IMR-90 (cell line): ENCODE results near the gene PIWIL4. TPM values are rescaled to one million over a fixed set of nuclear protein-coding genes. Genes with fewer than 3 reads are reported as not detected.

Source experiments
- ATAC-seq: fragments of 200-7000 bp; cut with Tn5 transposase; 2 replicates; pipeline ENCODE4 v1.9.1; 2020; ENCODE audit warnings: low read depth, mild to moderate bottlenecking, moderate library complexity
- BruUV-seq: library from RNA; stranded (reverse); fragments of 400-500 nt; replicated peaks from 2 replicates; lab custom pipeline; 2021; lab: Mats Ljungman, UMichigan
- CTCF ChIA-PET: fragments of 300-600 bp; formaldehyde crosslinking; extraction: SDS; loops from one replicate; lab custom pipeline; 2021; ENCODE audit warnings: antibody characterized with exemption; lab: Yijun Ruan, JAX
- POLR2A ChIA-PET: fragments of 300-600 bp; sonication (Branson Sonifier 250); formaldehyde crosslinking; loops from one replicate; lab custom pipeline; 2022; ENCODE audit warnings: antibody characterized with exemption; ENCODE audit not compliant: unreplicated experiment; lab: Charles Lee
- DNase-seq: peaks from one replicate; pipeline ENCODE4 v3.0.0; 2013
- H2AFZ ChIP-seq: replicated peaks from 2 replicates; pipeline ENCODE3; 2013; ENCODE audit warnings: low read length, mild to moderate bottlenecking; ENCODE audit not compliant: poor library complexity
- H2AK5ac ChIP-seq: 2 replicates; pipeline ENCODE4 v1.6.1; 2013; ENCODE audit warnings: low read depth, low read length, inconsistent platforms
- H2AK9ac ChIP-seq: replicated peaks from 2 replicates; pipeline ENCODE3; 2013; ENCODE audit warnings: mild to moderate bottlenecking, low read depth, low read length, moderate library complexity; ENCODE audit not compliant: poor library complexity
- H2BK120ac ChIP-seq: 2 replicates; pipeline ENCODE4 v1.6.1; 2013; ENCODE audit warnings: low read depth, low read length, inconsistent platforms
- H2BK15ac ChIP-seq: 3 replicates; pipeline ENCODE4 v1.6.1; 2013; ENCODE audit warnings: low read depth, low read length, inconsistent platforms
- H2BK20ac ChIP-seq: 2 replicates; pipeline ENCODE4 v1.6.1; 2013; ENCODE audit warnings: low read depth, mild to moderate bottlenecking, inconsistent platforms, low read length, moderate library complexity
- H2BK5ac ChIP-seq: 2 replicates; pipeline ENCODE4 v1.6.1; 2013; ENCODE audit warnings: mild to moderate bottlenecking, low read depth, low read length, inconsistent platforms; ENCODE audit not compliant: poor library complexity, severe bottlenecking
- H3K14ac ChIP-seq: replicated peaks from 2 replicates; pipeline ENCODE4 v1.6.1; 2013; ENCODE audit warnings: low read depth, low read length, inconsistent platforms
- H3K18ac ChIP-seq: 2 replicates; pipeline ENCODE4 v1.6.1; 2013; ENCODE audit warnings: low read depth, low read length, control low read depth
- H3K23ac ChIP-seq: 2 replicates; pipeline ENCODE4 v1.6.1; 2013; ENCODE audit warnings: low read depth, low read length, inconsistent platforms
- H3K27ac ChIP-seq: 2 replicates; pipeline ENCODE4 v1.5.1; 2013; ENCODE audit warnings: mild to moderate bottlenecking, control low read depth, low read length; ENCODE audit not compliant: insufficient read depth
- H3K27me3 ChIP-seq: 2 replicates; pipeline ENCODE4 v1.6.1; 2013; ENCODE audit warnings: low read length; ENCODE audit not compliant: control insufficient read depth, insufficient read depth
- H3K36me3 ChIP-seq: 2 replicates; pipeline ENCODE4 v1.6.1; 2013; ENCODE audit warnings: low read length, mixed read lengths; ENCODE audit not compliant: control insufficient read depth, insufficient read depth
- H3K4ac ChIP-seq: 2 replicates; pipeline ENCODE4 v1.6.1; 2013; ENCODE audit warnings: low read depth, low read length, inconsistent platforms
- H3K4me1 ChIP-seq: 2 replicates; pipeline ENCODE4 v1.6.1; 2013; ENCODE audit warnings: low read length, mixed read lengths; ENCODE audit not compliant: control insufficient read depth, insufficient read depth
- H3K4me2 ChIP-seq: 2 replicates; pipeline ENCODE4 v1.6.1; 2013; ENCODE audit warnings: low read depth, mild to moderate bottlenecking, control low read depth, low read length, moderate library complexity
- H3K4me3 ChIP-seq: 2 replicates; pipeline ENCODE4 v1.5.1; 2013; ENCODE audit warnings: low read depth, mild to moderate bottlenecking, control low read depth, low read length, moderate library complexity; ENCODE audit not compliant: insufficient read depth
- H3K56ac ChIP-seq: 2 replicates; pipeline ENCODE4 v1.6.1; 2013; ENCODE audit warnings: low read length, inconsistent platforms; ENCODE audit not compliant: insufficient read depth; ENCODE audit errors: extremely low read depth
- H3K79me1 ChIP-seq, 2 experiments: 2 replicates each; pipeline ENCODE4 v1.6.1; 2013; ENCODE audit warnings: low read length in 2 of 2, inconsistent platforms in 1 of 2, low read depth in 1 of 2
- H3K9ac ChIP-seq: 2 replicates; pipeline ENCODE4 v1.6.1; 2013; ENCODE audit warnings: low read depth, low read length, control low read depth
- H3K9me1 ChIP-seq: 2 replicates; pipeline ENCODE4 v1.6.1; 2013; ENCODE audit warnings: low read length, inconsistent platforms; ENCODE audit not compliant: insufficient read depth
- H3K9me3 ChIP-seq: 2 replicates; pipeline ENCODE4 v1.6.1; 2013; ENCODE audit warnings: low read length; ENCODE audit not compliant: control insufficient read depth, insufficient read depth
- H4K20me1 ChIP-seq: 2 replicates; pipeline ENCODE4 v1.6.1; 2013; ENCODE audit warnings: low read length, inconsistent platforms; ENCODE audit not compliant: insufficient read depth
- H4K5ac ChIP-seq: 2 replicates; pipeline ENCODE4 v1.6.1; 2013; ENCODE audit warnings: mild to moderate bottlenecking, low read depth, low read length, control low read depth
- H4K8ac ChIP-seq, 2 experiments: 2 replicates each; pipeline ENCODE4 v1.6.1; 2013; ENCODE audit warnings: low read depth in 2 of 2, low read length in 2 of 2, control low read depth in 1 of 2, inconsistent platforms in 1 of 2
- H4K91ac ChIP-seq: 2 replicates; pipeline ENCODE4 v1.6.1; 2013; ENCODE audit warnings: low read depth, low read length, inconsistent platforms; ENCODE audit not compliant: insufficient read depth
- FOS ChIP-seq: fragments of 150-350 bp; IDR thresholded peaks from 2 replicates; pipeline ENCODE4 v1.6.1; 2016; ENCODE audit warnings: low read depth, low read length
- MAZ ChIP-seq: IDR thresholded peaks from 2 replicates; pipeline ENCODE4 v1.6.1; 2012; ENCODE audit warnings: low read depth, mild to moderate bottlenecking, low read length, improper control_type of control experiment, moderate library complexity, borderline replicate concordance
- MXI1 ChIP-seq: IDR thresholded peaks from 2 replicates; pipeline ENCODE4 v1.6.1; 2012; ENCODE audit warnings: low read depth, mild to moderate bottlenecking, low read length, moderate library complexity, borderline replicate concordance
- RAD21 ChIP-seq: IDR thresholded peaks from 2 replicates; pipeline ENCODE4 v1.6.1; 2012; ENCODE audit warnings: low read length, improper control_type of control experiment
- WGBS, 2 experiments: methylation state at CpG; one replicate each; pipeline versions ENCODE4 v1.1.5 to v1.1.7; 2013; ENCODE audit warnings: missing lambda C conversion rate in 2 of 2; ENCODE audit not compliant: insufficient read length in 1 of 2; ENCODE audit errors: extremely low coverage in 2 of 2; 5-methylcytosine and 5-hydroxymethylcytosine counted together
- dilution Hi-C: fragments of 300-500 bp; cut with HindIII; formaldehyde crosslinking; loops from one replicate; pipeline ENCODE4 v1.14.3; 2018; ENCODE audit warnings: low sequenced_read_pairs; ENCODE audit not compliant: unreplicated experiment
- in situ Hi-C: fragments of 300-500 bp; cut with MboI; formaldehyde crosslinking; loops from 3 replicates; pipeline ENCODE4 v1.14.3; 2019; ENCODE audit warnings: low sequenced_read_pairs, inconsistent platforms, mixed read lengths
- intact Hi-C: fragments of 100-400 bp; cut with micrococcal nuclease; formaldehyde crosslinking; loops from 2 replicates; pipeline ENCODE4 v1.10.0; 2022
- polyA plus RNA-seq, 3 experiments: library from polyadenylated mRNA; depleted of rRNA; stranded (reverse); fragments of >200 nt; gene quantifications; 2 replicates each; pipeline ENCODE4 v1.2.3, GENCODE V29; 2012; ENCODE audit warnings: low replicate concordance in 1 of 3
- total RNA-seq: library from RNA; depleted of rRNA; stranded (reverse); fragments of >200 nt; gene quantifications from 2 replicates; pipeline ENCODE4 v1.2.3, GENCODE V29; 2012

PIWIL4 gene
- total and polyA plus RNA-seq, 2 of the 4 experiments (the other 2 are of a cell fraction), result 0.72 to 1.3 TPM

DNA sequence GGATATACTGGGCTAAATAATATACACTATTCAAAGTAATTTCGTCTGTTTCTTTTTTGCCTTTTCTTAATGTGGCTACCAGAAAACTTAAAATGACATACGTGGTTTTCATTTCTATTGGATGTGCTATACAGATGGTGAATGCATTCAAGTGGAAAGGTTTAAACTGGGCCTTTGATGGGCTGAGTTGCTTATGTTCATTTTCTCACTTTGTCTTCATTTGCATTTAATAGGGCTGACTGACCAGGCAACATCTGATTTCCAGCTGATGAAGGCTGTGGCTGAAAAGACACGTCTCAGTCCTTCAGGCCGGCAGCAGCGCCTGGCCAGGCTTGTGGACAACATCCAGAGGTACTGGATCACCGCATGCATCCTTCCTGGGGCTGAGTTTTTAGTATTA is 27.9 kb downstream of the PIWIL4 start:
- H2AFZ ChIP-seq, result no peak overlapping the region
- ATAC-seq, result no peak
- CTCF ChIA-PET, result no interaction called here
- no peak overlapping the region for H2BK15ac ChIP-seq
- H3K9me1 ChIP-seq, result no peaks in the 10 kb centered on the region
- in situ Hi-C loops (loop anchor here (5.0 kb wide), 1 partner anchor 78 kb away; no protein-coding TSS in a partner anchor), dilution Hi-C loops (no loop called here), intact Hi-C loops (no loop called here)
- no peak overlapping the region for H3K9ac ChIP-seq
- no peak overlapping the region for H3K27ac ChIP-seq
- H3K23ac ChIP-seq, result no peak overlapping the region
- no peak overlapping the region for H4K91ac ChIP-seq
- peaks cover 5% of the 10 kb centered on the region for H3K27me3 ChIP-seq
- no peak overlapping the region for H2BK5ac ChIP-seq
- no peaks in the 10 kb centered on the region for H3K9me3 ChIP-seq
- H3K4me3 ChIP-seq, result no peak overlapping the region
- POLR2A ChIA-PET, result no interaction called here
- H4K20me1 ChIP-seq, result no peaks in the 10 kb centered on the region
- H3K79me1 ChIP-seq, result no peaks in the 10 kb centered on the region
- no CpG with 5 or more reads among the region's 6 CpGs for WGBS, 2 experiments
- H3K4me2 ChIP-seq, result no peak overlapping the region
- H2AK5ac ChIP-seq, result no peak overlapping the region
- TF ChIP-seq MXI1 (no peak), RAD21 (no peak), MAZ (no peak), FOS (no peak)
- H3K18ac ChIP-seq, result no peak overlapping the region
- no peak overlapping the region for H3K56ac ChIP-seq
- peaks cover 2% of the 10 kb centered on the region; the same call in 1 of the 2 replicates for H3K4me1 ChIP-seq
- H4K8ac ChIP-seq, result no peak overlapping the region
- no peak overlapping the region for H3K4ac ChIP-seq
- no peak overlapping the region for H3K14ac ChIP-seq
- no peak overlapping the region for H2BK20ac ChIP-seq
- H2AK9ac ChIP-seq, result no peak overlapping the region
- H2BK120ac ChIP-seq, result no peak overlapping the region
- no peak for DNase-seq
- H4K5ac ChIP-seq, result no peak overlapping the region
- no peaks in the 10 kb centered on the region for H3K36me3 ChIP-seq
- no TSS peak for BruUV-seq
